HL-60 (cell line): ENCODE results near the gene KPRP.

Source experiments
- GABPA ChIP-seq: IDR thresholded peaks from 2 replicates; pipeline ENCODE4 v1.6.1; 2012; ENCODE audit warnings: low read depth
- POLR2AphosphoS5 ChIP-seq: IDR thresholded peaks from 2 replicates; pipeline ENCODE4 v1.6.1; 2012; ENCODE audit warnings: low read depth
- SPI1 ChIP-seq: IDR thresholded peaks from 2 replicates; pipeline ENCODE4 v1.6.1; 2012; ENCODE audit warnings: low read depth, mild to moderate bottlenecking, borderline replicate concordance
- TF ChIP-seq, protein P1 (sequence below): IDR thresholded peaks from one replicate; pipeline ENCODE4 v1.5.1; 2011; ENCODE audit warnings: low read length, control low read depth, inconsistent platforms; ENCODE audit not compliant: insufficient read depth
- TF ChIP-seq, protein P2 (sequence below): IDR thresholded peaks from 2 replicates; pipeline ENCODE4 v1.6.1; 2012; ENCODE audit warnings: low read depth; ENCODE audit not compliant: insufficient replicate concordance

DNA sequence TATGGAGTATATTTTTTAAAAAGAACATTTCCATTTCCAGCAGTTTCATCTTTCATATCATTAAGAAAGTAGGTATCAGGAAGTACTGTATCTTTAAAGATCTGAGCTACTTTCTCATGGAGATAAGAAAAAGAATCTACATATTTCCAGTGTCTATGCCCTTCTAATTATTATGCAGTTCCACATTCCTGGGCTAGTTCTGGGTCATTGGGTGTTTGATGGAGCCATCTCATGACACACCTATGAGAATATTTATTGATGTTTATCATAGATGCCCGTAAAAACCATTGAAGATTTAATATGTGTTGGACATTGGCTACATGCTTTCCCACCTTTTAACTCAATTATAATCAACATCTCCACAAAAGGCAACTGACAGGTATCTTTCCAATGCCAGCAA, 28.8 kb upstream of the KPRP start:
- TF ChIP-seq, protein P1, sequence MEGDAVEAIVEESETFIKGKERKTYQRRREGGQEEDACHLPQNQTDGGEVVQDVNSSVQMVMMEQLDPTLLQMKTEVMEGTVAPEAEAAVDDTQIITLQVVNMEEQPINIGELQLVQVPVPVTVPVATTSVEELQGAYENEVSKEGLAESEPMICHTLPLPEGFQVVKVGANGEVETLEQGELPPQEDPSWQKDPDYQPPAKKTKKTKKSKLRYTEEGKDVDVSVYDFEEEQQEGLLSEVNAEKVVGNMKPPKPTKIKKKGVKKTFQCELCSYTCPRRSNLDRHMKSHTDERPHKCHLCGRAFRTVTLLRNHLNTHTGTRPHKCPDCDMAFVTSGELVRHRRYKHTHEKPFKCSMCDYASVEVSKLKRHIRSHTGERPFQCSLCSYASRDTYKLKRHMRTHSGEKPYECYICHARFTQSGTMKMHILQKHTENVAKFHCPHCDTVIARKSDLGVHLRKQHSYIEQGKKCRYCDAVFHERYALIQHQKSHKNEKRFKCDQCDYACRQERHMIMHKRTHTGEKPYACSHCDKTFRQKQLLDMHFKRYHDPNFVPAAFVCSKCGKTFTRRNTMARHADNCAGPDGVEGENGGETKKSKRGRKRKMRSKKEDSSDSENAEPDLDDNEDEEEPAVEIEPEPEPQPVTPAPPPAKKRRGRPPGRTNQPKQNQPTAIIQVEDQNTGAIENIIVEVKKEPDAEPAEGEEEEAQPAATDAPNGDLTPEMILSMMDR: no peak
- TF ChIP-seq, protein P2, sequence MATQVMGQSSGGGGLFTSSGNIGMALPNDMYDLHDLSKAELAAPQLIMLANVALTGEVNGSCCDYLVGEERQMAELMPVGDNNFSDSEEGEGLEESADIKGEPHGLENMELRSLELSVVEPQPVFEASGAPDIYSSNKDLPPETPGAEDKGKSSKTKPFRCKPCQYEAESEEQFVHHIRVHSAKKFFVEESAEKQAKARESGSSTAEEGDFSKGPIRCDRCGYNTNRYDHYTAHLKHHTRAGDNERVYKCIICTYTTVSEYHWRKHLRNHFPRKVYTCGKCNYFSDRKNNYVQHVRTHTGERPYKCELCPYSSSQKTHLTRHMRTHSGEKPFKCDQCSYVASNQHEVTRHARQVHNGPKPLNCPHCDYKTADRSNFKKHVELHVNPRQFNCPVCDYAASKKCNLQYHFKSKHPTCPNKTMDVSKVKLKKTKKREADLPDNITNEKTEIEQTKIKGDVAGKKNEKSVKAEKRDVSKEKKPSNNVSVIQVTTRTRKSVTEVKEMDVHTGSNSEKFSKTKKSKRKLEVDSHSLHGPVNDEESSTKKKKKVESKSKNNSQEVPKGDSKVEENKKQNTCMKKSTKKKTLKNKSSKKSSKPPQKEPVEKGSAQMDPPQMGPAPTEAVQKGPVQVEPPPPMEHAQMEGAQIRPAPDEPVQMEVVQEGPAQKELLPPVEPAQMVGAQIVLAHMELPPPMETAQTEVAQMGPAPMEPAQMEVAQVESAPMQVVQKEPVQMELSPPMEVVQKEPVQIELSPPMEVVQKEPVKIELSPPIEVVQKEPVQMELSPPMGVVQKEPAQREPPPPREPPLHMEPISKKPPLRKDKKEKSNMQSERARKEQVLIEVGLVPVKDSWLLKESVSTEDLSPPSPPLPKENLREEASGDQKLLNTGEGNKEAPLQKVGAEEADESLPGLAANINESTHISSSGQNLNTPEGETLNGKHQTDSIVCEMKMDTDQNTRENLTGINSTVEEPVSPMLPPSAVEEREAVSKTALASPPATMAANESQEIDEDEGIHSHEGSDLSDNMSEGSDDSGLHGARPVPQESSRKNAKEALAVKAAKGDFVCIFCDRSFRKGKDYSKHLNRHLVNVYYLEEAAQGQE: no peak
- no peak for TF ChIP-seq SPI1
- TF ChIP-seq POLR2AphosphoS5: no peak
- no peak for TF ChIP-seq GABPA
